SK-N-DZ (cell line): Measurements from ENCODE around the gene PAPPA2.

Experiments used
- DNase-seq: peaks from one replicate; pipeline ENCODE4 v3.0.0-alpha.2; 2015; ENCODE audit warnings: low spot score

PAPPA2 gene

DNA sequence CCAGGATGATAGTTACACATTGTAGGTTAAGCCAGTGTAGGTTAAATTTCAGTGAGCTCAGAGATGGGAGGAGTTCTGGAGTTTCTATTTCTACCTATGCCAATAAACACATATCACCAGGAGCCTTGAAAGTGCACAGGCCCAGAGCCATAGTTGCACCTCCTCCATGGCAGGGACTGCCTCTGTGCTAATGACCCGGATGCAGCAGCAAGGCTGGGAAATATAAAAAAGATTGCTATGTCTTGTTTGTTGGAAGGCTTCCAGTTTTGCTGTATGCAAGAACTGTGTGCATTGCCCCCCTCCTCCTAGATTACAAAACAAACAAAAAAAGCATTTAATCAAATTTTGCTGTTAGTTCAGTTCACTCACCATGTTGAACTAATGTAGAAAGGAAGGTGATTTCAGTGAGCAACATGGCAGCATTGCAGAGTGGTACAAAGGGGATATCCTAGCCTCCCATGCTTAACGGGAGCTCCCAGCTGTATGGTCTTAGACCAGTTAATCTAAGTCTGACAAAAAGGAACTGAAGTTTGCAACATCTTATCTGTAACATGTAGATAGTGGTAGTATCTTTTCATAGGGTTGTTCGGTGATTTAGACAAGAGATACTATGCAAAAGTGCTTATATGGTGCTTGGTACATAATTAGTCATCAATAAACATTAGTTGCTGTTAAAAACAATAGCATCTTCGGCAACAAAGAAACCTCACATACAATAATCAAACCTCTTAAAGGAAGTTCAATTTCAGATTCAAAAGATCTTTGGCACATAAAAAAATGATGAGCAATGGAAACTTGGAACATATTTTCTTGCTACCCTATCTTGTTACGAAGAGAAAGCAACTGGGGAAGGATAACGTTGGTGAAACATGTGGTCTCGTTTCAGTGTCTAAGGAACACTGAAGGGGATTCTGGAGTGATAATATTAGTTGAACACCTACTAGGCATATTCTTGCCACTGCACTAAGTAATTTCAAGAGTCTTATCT is 392.1 kb downstream of the PAPPA2 start:
- no peak for DNase-seq

DNA sequence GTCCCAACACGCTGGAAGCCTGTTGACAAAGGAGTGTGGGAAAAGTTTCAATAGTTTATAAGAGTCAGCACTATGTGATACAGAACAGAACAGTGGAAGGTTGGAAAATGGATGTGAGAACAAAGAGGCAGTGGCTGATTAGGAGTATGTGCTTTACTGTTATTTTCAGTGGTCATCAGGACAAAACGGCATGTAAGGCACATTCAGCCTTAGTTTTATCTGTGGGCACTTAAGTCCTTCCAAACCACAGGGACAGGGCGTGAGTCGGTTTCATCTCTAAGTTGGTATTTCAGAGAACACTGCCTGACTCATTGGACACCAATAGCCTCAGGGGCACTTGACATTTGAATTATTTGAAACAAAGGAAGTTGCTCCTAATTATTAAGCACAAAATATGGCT is 394.7 kb downstream of the PAPPA2 start:
- no peak for DNase-seq

- DNase-seq = no peak
These were observed 395.5 kb downstream of the PAPPA2 start for GRCh38 chr1:176858433-176858916.

DNA sequence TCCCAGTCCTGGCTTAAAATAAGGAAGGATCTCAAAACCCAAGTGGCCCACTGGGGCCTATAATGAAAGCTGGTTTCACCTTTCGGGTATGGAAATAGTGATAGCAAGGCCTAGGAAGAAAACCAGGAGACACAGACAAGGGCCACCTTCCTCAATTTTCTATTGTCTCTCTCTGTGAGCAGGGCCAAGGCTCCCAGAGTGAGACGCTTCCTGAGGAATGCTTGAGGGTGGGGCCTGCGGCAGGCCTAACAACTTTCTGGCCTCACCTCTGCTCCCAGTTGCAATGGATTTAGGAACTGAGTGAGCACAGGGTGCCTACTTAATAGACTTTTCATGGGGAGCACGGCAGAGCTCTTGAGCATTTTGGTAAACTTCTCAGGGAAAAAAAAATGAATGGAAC is 400.6 kb downstream of the PAPPA2 start:
- no peak for DNase-seq

DNA sequence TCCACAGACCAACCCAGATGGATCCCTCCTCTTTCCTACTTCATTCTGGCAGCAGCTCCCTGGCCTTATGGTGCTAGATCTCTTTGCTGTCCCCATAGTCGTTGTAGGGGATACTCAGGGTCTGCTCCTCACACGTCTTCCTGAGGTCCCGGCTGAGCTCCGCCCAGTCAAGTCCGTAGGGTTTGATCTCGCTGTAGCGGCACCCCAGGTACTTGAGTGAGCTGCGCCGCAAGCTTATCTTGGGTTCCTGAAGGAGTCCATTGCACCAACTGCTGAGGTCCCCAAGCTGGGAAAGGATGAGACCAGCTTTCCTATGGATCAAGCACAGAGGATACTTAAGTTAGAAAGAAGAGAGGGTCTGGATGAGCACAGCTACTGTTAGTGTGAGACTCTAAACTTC is 401.2 kb downstream of the PAPPA2 start:
- no peak for DNase-seq

GRCh38 chr1:176866011-176866714 is 403.2 kb downstream of the PAPPA2 start:
- no peak for DNase-seq

DNA sequence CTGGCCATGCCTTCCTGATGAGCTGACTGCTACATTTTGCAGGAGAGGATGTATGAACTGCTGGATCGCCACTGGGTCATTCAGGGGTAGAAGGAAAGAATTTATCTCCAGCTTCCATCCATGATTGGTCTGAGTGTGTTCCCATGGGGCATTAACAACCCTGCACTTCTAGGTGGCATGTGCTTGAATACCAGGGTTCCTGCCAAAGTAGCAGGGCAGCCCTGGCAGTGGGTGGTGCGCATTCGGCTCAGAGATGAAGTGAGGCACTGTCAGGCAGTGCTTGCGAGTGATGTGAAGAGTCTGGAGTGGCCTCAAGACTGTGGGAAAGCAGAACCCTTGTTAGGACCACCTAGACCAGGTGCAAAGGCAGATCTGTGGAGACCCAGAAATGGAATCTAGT is 406.6 kb downstream of the PAPPA2 start:
- no peak for DNase-seq

DNA sequence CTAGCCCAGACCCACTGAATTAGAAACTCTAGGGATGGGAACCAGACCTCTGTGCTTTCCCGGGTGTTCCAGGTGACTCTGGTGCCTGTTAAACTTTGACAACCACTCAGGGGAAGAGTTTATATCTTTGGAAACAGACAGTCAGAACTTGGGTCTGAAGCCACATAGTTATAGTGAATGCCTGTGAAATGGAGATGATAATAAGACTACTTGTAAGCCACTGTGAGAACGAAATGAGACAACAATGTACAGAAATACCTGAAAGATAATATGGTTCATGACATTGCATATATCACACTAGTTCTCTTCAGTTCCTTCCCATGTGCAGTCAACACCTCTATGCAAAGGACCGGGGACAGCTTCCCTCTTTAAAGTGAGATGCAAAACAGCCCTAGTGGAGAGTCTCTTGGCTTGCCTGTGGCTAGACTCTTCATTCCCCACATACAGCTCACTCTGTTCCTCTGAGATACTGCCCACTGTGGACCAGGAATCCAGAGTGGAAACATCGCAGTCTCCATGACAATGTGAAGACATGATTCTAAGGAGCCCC is 414.1 kb downstream of the PAPPA2 start:
- no peak for DNase-seq

DNA sequence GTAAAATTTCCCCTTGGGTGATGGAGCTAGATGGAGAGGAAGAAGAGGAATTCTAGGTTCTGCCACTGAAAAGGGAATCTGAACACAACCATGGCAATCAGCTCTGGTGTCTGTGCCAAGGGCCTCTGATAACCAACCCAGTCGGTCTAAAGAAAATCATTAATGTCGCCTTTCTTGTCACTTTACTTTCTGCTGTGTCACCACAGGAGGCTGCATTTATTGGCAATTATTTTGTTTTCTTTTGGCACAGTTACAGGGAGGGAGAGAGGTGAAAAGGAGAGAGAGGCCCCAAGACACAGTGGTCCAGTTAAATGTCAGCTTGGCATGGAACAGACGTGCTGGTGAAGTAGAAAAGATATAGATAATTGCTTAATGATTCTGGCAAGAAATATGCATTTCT is 414.6 kb downstream of the PAPPA2 start:
- DNase-seq = no peak

DNA sequence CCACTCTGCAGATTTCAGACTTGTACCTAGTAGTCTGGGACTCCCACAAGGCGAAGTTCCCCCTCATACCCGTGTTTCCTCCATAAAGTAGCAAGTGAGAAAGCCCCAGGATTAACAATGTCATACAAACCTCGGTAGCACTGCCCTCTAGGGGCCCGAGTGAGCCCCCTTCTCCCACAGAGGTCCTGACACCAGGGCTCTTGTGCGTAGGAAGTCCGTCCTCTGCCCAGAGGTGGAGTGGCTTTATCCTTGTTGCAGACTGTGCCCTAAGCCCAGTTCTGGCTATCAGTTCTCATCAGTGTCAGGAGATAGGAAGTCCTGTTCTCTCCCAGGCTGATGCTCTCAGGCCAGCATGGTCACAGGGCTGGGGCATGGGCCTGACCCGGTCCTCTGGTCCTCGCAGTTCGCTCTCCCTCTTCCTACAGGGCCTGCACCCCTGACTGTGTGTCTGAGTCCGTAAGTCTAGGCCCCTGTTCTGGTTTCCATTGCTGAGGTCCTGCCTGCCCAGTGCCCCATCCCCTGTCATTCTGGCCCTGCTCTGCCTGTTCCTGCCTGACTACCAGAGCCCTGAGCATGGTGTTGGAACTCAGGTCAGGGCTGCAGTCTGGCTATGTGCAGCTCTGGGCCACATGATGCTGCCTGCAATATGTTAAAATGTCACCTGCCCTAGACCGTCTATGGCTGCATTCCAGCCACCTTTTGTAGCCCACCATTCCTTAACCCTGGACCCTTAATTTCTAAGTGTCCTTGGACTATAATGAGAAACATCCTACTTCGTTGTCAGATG is 416.0 kb downstream of the PAPPA2 start:
- no peak for DNase-seq

DNA sequence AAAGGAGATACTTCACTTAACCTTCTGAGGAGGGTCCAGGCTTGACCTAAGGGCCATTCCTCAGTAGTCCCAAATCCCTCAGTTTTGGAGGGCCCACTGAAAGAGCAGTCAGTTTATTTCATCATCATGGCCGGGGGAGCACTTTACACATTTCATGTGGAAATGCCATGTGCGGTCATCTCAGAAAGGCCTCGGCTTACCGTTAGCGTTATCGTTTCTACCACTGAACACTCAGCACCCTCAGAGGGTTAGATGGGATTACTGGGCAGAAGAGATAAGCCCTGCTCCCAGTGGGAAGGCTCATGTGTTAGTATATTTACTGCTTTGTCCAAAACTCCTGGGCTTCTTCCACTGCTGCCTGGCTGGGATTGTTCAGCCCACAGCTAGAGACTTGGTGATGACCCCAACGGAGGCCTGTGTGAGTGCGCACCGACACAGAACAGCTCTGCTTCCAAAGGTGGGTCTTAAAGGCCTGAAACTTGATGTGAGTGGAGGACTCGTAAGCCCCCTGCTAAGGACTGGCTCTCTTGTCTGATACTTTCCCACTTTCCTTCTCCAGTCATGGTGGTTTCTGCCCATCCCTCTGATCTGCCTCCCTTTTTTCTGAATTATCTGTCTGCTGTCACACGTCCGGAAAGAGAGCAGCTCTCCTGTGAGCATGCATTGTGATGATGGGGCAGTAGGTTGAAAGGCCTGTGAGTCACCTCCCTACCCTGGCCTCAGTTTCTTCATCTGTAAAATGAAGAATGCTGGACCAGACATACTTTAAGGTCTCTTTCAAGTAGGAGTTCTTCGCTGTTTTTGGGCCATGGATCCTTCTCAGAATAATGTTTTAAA is 417.0 kb downstream of the PAPPA2 start:
- DNase-seq = no peak

GRCh38 chr1:176880955-176881595 is 418.1 kb downstream of the PAPPA2 start:
- DNase-seq = peak; percentile 67

- DNase-seq = no peak
These were observed 421.3 kb downstream of the PAPPA2 start for GRCh38 chr1:176884286-176884685.

GRCh38 chr1:176884911-176885310 is 421.9 kb downstream of the PAPPA2 start:
- DNase-seq = no peak

DNA sequence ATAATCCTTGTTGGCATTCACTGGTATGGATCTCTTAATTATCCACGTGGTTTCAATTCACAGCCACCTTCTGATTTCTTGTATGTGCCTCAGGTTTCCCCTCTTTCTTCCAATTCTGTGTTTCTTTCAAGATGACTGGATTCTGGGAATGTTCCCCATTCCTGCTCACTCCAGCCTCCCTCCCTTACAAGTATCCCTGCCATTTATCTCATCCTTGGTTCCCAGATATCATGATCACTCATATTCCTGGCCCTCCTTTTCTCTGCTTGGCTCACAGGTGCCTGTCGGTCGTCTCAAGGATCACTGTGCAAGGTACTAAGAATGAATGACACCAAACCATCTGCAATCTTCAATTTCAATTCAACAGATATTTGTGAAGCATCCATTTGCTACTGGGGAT is 422.4 kb downstream of the PAPPA2 start:
- no peak for DNase-seq

DNA sequence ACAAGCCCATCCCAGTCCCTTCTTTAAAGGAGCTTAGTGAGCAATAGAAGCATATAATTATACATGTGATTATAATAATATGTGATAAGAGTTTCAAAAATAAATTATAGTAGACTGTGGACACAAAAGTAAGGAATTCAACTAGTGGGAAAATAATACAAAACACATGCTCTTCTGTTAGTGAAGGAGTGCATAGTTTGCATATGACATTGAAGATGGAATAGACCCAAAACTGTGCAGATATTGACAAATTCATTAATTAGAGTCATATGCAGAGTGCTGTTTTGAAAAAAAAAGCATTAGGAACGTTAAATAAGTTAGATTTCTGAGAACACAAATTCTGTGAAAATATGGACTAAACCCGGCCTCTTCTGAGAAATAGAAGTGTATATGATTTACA is 422.8 kb downstream of the PAPPA2 start:
- no peak for DNase-seq

- no peak for DNase-seq
These were observed 425.6 kb downstream of the PAPPA2 start for GRCh38 chr1:176888471-176889032.

GRCh38 chr1:176893625-176894352 is 430.8 kb downstream of the PAPPA2 start:
- DNase-seq = no peak

- DNase-seq = no peak
These were observed 431.5 kb downstream of the PAPPA2 start for GRCh38 chr1:176894450-176894849.
